ENCODE data around the gene MUC12. TPM values are rescaled to one million over a fixed set of nuclear protein-coding genes. Genes with fewer than 3 reads are reported as not detected.

Gene MUC12
- total and polyA plus RNA-seq, 2 of the 13 experiments (the other 11 are each of a cell fraction or from before 2014, with no cell fraction given): not detected

- Histone ChIP-seq H3K9me3 (ENCODE audit: low read length) (no peaks in the 10 kb centered on the region), H3K4me2 (ENCODE audit: low read depth, low read length) (peak overlapping the region; percentile 44; the same call in 1 of the 2 replicates), H3K4me1 (ENCODE audit: insufficient read depth, low read length) (0 out of 2 replicates have a peak, but pooled peaks cover 10% of the 10 kb centered on the region), H3K79me2 (ENCODE audit: insufficient read depth, low read length) (no peaks in the 10 kb centered on the region), H3K9ac (ENCODE audit: insufficient read depth, low read depth, low read length) (no peak overlapping the region), H3K4me3 (replicated peaks in 1 of 3; ENCODE audit: insufficient read depth in 1 of 3, low read depth in 2 of 3, low read length in 3 of 3) (peak overlapping the region in 1 of 3 experiments; percentile 38; a peak in 1 of 6 replicates), H4K20me1 (ENCODE audit: insufficient read depth, low read length) (no peaks in the 10 kb centered on the region), H3K36me3 (replicated peaks in 1 of 2; ENCODE audit: control insufficient read depth in 1 of 2, insufficient read depth in 2 of 2, low read length in 2 of 2) (no peaks in the 10 kb centered on the region), H2AFZ (ENCODE audit: low read length) (no peak overlapping the region), H3K27ac (ENCODE audit: extremely low read length, insufficient read depth, low read length) (no peak overlapping the region), H3K27me3 (ENCODE audit: control insufficient read depth in 1 of 2, insufficient read depth in 2 of 2, low read length in 2 of 2) (peaks cover 10 to 37% of the 10 kb centered on the region in 2 experiments)
- CTCF ChIA-PET (ENCODE audit: low intra/inter-chr PET ratio, low total read pairs): interaction anchor here (1.4 to 2.9 kb wide), 2 partner anchors 92 to 111 kb away, joined by 3 to 45 read pairs; no protein-coding TSS in a partner anchor
- ATAC-seq (peak; percentile 3; the same call in 1 of the 3 replicates), DNase-seq (ENCODE audit: low spot score) (no peak), FAIRE-seq (no peak)
- BruUV-seq (replicated peaks): no TSS peak
- POLR2A ChIA-PET: no interaction called here
- in situ Hi-C loops (cut with HindIII; ENCODE audit: extremely low pct_ligation_motif_present, low pct_unique_long_range_greater_than_20kb) (loop anchor here (5.0 kb wide), 1 partner anchor 91 kb away; no protein-coding TSS in a partner anchor), intact Hi-C loops (cut with micrococcal nuclease; ENCODE audit: unreplicated experiment) (loop anchor here (1.0 to 2.0 kb wide), 2 partner anchors 93 to 110 kb away; no protein-coding TSS in a partner anchor)
- 44% methylated on average over 40 of the region's 40 CpGs for WGBS (ENCODE audit: low lambda C conversion rate)
- TF ChIP-seq ZNF687 (CRISPR knock-in tag; IDR thresholded peaks at IDR 0.05) (peak; percentile 2; the same call in 1 of the 2 replicates), ZNF713 (CRISPR knock-in tag; IDR thresholded peaks at IDR 0.05) (no peak), MAF1 (CRISPR knock-in tag; IDR thresholded peaks at IDR 0.05; ENCODE audit: borderline replicate concordance) (0 out of 2 replicates have a peak, but pooled peaks have one; percentile 50), SALL2 (CRISPR knock-in tag; IDR thresholded peaks at IDR 0.05) (0 out of 2 replicates have a peak, but pooled peaks have one; percentile 30), ZNF367 (CRISPR knock-in tag; IDR thresholded peaks at IDR 0.05; ENCODE audit: borderline replicate concordance) (peak; percentile 17; the same call in 1 of the 2 replicates), ZNF17 (CRISPR knock-in tag; IDR thresholded peaks at IDR 0.05) (no peak), ZBTB1 (CRISPR knock-in tag; IDR thresholded peaks at IDR 0.05; ENCODE audit: borderline replicate concordance) (0 out of 2 replicates have a peak, but pooled peaks have one; percentile 13), EZH2 (conservative IDR thresholded peaks at IDR 0.05; ENCODE audit: low read depth, low read length) (0 out of 2 replicates have a peak, but pooled peaks have one; percentile 32), SRY (CRISPR knock-in tag; IDR thresholded peaks at IDR 0.05) (0 out of 2 replicates have a peak, but pooled peaks have one; percentile 12), BRD4 (CRISPR knock-in tag; IDR thresholded peaks at IDR 0.05) (0 out of 2 replicates have a peak, but pooled peaks have one; percentile 44), HNF4G (IDR thresholded peaks at IDR 0.05; ENCODE audit: borderline replicate concordance, low read depth, low read length) (0 out of 2 replicates have a peak, but pooled peaks have one; percentile 1), HNF4G (CRISPR knock-in tag; IDR thresholded peaks at IDR 0.05; ENCODE audit: borderline replicate concordance, low read depth) (no peak), HCFC1 (IDR thresholded peaks at IDR 0.05; ENCODE audit: low read depth, low read length) (0 out of 2 replicates have a peak, but pooled peaks have one; percentile 17), TMF1 (CRISPR knock-in tag; IDR thresholded peaks at IDR 0.05; ENCODE audit: low read depth) (0 out of 2 replicates have a peak, but pooled peaks have one; percentile 11), SPEN (CRISPR knock-in tag; IDR thresholded peaks at IDR 0.05; ENCODE audit: low read depth) (0 out of 2 replicates have a peak, but pooled peaks have one; percentile 7), TEAD2 (CRISPR knock-in tag; IDR thresholded peaks at IDR 0.05) (no peak)
These were observed 2.6 kb upstream of the MUC12 start for GRCh38 chr7:100966542-100967291.

Data from HepG2 (cell line).